ENCODE results near the gene IPO4.

DNA sequence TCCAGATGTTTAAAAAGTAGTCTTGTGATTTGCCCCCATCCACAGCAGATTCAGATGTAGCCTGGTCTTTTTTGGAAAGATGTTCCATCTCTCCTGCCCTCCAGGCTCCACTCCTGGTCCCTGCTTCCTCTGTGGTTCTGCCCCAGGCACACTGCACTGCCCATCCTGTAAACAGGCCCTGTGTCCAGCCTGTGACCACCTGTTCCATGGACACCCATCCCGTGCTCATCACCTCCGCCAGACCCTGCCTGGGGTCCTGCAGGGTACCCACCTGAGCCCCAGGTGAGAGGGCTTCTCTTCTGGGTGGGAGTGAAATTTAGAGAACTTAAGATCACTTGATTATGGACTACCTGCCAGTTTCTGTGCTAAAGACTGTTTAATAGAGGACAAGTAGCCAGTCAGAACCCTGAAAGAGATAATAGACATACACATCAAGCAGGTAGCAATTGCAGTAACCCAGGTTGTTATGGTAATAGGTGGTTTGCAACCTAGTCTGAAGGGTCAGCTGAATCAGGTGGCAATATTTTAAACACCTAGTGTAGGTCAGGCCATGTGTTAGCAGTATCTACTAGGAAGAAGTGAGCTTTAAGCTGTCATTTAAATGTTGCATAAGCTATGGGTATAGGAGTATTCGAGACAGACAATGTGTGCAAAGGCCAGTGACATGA, 39.2 kb downstream of the IPO4 start:
- TF ChIP-seq, protein P1, sequence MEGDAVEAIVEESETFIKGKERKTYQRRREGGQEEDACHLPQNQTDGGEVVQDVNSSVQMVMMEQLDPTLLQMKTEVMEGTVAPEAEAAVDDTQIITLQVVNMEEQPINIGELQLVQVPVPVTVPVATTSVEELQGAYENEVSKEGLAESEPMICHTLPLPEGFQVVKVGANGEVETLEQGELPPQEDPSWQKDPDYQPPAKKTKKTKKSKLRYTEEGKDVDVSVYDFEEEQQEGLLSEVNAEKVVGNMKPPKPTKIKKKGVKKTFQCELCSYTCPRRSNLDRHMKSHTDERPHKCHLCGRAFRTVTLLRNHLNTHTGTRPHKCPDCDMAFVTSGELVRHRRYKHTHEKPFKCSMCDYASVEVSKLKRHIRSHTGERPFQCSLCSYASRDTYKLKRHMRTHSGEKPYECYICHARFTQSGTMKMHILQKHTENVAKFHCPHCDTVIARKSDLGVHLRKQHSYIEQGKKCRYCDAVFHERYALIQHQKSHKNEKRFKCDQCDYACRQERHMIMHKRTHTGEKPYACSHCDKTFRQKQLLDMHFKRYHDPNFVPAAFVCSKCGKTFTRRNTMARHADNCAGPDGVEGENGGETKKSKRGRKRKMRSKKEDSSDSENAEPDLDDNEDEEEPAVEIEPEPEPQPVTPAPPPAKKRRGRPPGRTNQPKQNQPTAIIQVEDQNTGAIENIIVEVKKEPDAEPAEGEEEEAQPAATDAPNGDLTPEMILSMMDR (IDR thresholded peaks at IDR 0.05 in 4 of 5, conservative IDR thresholded peaks at IDR 0.05 in 1 of 5): no peak
- TF ChIP-seq POLR2A (IDR thresholded peaks at IDR 0.05): no peak
